ENCODE data around the gene GTF2IRD1. TPM values are rescaled to one million over a fixed set of nuclear protein-coding genes. Genes with fewer than 3 reads are reported as not detected.

GTF2IRD1 gene
- total and polyA plus RNA-seq, 9 of the 15 experiments (the other 6 are each of a cell fraction or from before 2014, with no cell fraction given), result 9.1 to 30.2 (median 14.0) TPM

GRCh38 chr7:74475987-74476350 is 22.3 kb downstream of the GTF2IRD1 start:
- no peak for FAIRE-seq
- no peaks in the 10 kb centered on the region for H3K27me3 ChIP-seq (ENCODE audit: control insufficient read depth in 2 of 2, insufficient read depth in 2 of 2, low read length in 2 of 2)
- intact Hi-C loops (cut with micrococcal nuclease) (no loop called here), in situ Hi-C loops (cut with MboI) (no loop called here)
- ChIA-PET POLR2A (no interaction called here), CTCF (ENCODE audit: low intra/inter-chr PET ratio) (no interaction called here)
- H3K9ac ChIP-seq (ENCODE audit: insufficient read depth in 1 of 2, low read depth in 2 of 2, low read length in 2 of 2), result no peak overlapping the region; a peak in 1 of 4 replicates
- H3K4me1 ChIP-seq (replicated peaks in 1 of 2; ENCODE audit: control insufficient read depth in 2 of 2, insufficient read depth in 2 of 2, low read length in 2 of 2), result peaks cover 8 to 30% of the 10 kb centered on the region in 2 experiments; a peak in 4 of 5 replicates
- H2AFZ ChIP-seq (ENCODE audit: low read depth, low read length), result no peak overlapping the region
- H3K79me2 ChIP-seq (ENCODE audit: control insufficient read depth, insufficient read depth, low read length), result no peaks in the 10 kb centered on the region; the same call in 1 of the 3 replicates
- no peak overlapping the region for H3K4me2 ChIP-seq (ENCODE audit: insufficient read depth, low read length)
- no peak overlapping the region for H3K27ac ChIP-seq (ENCODE audit: extremely low read depth, low read depth, low read length)
- no peaks in the 10 kb centered on the region for H3K9me3 ChIP-seq (replicated peaks; ENCODE audit: control insufficient read depth, insufficient read depth, low read depth, low read length)
- ATAC-seq, result no peak
- BruUV-seq (replicated peaks), result no TSS peak
- H3K36me3 ChIP-seq (ENCODE audit: control insufficient read depth, insufficient read depth, low read length), result no peaks in the 10 kb centered on the region
- no peaks in the 10 kb centered on the region for H3K9me1 ChIP-seq (ENCODE audit: control insufficient read depth, insufficient read depth, low read length)
- peaks cover 19% of the 10 kb centered on the region; the same call in 1 of the 2 replicates for H4K20me1 ChIP-seq (replicated peaks; ENCODE audit: control insufficient read depth, insufficient read depth, low read length)
- H3K4me3 ChIP-seq, result no peak overlapping the region
- no peak for DNase-seq (ENCODE audit: extremely low read depth in 1 of 4, low spot score in 3 of 4)
- 78% methylated on average over 6 of the region's 8 CpGs for WGBS (ENCODE audit: insufficient coverage, low coverage, missing lambda C conversion rate)
- TF ChIP-seq NCOA2 (IDR thresholded peaks at IDR 0.05; ENCODE audit: partially characterized antibody in 2 of 2) (no peak), SIRT6 (IDR thresholded peaks at IDR 0.05; ENCODE audit: low read depth, low read length) (no peak), RB1 (IDR thresholded peaks at IDR 0.05; ENCODE audit: low read depth) (no peak), ZNF384 (IDR thresholded peaks at IDR 0.05; ENCODE audit: low read depth, low read length) (no peak), THRA (IDR thresholded peaks at IDR 0.05) (no peak), POLR3G (IDR thresholded peaks at IDR 0.05; ENCODE audit: extremely low read depth, insufficient read length, insufficient replicate concordance) (no peak), MTA3 (IDR thresholded peaks at IDR 0.05; ENCODE audit: borderline replicate concordance) (no peak), DPF2 (IDR thresholded peaks at IDR 0.05) (no peak), SREBF2 (CRISPR knock-in tag; IDR thresholded peaks at IDR 0.05) (no peak), TAL1 (IDR thresholded peaks at IDR 0.05) (no peak), ZNF431 (CRISPR knock-in tag; IDR thresholded peaks at IDR 0.05) (no peak), NR1H2 (CRISPR knock-in tag; IDR thresholded peaks at IDR 0.05) (no peak), MNT (conservative IDR thresholded peaks at IDR 0.05) (no peak)
